ENCODE results near the gene NBEA.

The NBEA gene

DNA sequence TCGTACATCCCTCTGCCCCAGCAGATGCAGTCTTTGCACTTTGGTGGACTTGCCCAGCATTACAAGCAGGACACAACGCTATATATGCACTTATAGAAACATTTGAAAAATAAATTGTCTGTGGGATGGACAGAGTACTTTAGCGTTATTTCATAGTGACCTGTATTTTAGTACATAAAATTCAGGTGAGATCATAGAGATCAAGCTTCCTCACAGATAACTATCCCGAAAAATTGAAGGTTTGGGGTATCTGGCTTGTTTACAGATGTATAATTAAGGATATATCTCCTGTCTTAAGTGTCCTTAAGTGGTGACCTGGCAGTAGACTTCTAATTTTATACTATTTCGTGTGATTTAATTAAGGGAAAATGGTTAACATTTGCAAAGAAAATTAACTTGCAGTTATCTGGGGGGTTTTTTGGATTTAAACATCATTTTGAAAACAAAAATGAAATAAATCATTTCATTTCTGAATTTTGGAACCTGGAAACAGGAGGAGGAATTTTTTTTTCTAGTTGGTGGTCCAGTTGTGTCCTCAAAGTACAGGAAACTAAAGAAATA lies 535.4 kb downstream of the NBEA start:
- no peak for DNase-seq

DNA sequence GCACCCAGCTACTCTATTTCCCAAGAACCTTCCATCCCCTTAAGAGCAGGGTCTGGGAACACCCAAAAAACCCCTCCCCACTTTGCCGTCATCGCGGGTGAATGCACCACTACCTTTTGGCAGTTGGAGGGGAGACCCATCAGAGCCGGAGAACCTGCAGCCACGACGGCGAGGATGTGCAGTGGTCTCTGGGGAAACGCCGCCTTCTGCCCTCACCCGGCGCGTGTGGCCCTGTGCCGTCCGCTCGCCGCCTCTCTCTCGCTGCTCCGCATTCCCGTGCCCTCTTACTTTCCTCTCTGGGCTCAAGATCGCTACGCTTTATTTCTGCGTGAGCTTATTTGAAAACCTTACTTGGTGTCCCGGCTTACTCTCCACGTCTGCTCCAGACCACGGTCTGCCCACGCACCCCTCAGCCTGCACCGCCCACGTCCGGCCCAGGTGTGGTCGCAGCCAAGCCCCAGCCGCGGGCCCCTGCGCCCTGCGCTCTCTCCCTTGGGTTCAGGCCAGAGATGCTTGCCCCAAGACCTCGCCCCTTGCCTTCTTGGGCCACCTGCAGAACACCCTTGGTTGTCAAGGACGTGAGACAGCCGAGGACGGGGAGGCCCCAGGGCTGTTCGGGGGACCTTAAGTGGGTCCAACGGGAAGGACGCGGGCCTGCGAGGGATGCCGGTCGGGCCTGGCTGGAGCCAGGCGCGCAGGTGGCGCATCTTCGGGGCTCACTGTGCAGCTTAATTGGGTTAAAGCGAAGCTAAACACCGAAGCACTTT lies 536.4 kb downstream of the NBEA start:
- DNase-seq: no peak

DNA sequence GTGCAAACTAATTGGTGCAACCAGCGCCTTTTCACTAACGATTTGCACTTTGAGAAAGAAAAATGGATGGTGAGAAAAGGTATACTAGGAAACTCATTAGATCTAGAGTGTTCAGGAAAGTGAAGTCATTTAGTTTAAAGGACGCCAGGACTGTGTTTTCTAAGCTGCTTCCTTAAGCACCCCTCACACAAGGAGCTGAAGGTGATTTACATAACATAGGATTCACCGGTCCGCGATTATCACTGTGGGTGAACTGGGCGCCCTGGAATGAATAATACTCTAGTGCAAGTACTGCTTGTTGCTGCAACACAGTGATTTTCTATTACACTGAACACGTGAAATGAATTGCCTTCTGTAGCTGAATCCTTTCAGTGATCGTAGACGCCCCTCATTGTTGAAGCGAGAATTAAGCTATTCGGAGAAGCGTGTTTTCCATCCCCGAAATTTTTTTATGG lies 537.0 kb downstream of the NBEA start:
- no peak for DNase-seq

DNA sequence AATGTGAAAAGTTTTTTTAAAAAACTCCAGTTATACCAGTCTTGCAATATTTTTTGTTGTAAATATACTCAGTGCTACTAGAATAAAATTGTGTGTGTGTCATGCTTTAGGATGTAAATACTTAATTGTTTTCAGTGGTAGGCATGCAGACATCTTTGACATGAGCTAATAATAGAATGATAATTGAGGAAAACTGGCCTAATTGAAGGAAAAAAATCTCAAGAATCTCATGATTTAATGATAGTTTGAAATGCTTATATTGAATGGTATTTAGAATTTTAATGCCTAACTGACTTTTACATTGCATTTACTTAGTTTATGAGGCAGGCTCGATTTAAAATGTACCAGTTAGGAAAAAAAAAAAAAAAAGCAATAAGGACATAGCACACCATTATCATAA lies 537.6 kb downstream of the NBEA start:
- DNase-seq: no peak

DNA sequence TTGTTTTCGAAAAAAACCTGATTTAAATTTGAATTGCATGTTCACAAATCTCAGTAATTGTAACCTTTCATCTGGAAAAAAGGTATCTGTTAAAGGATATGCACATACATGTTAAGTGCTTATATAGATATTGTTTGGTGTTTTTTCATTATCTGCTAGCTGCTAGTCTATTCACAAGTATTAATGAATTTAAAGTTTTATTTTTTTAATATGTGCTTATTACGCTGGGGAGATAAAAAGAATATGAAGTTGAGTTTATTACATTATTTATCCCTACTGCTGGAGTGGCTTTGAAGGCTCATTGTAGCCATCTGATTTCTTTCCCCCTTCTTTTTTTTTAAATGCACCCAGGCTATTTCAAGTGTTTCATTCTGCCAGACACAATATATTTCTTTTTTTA lies 538.3 kb downstream of the NBEA start:
- DNase-seq: no peak

DNA sequence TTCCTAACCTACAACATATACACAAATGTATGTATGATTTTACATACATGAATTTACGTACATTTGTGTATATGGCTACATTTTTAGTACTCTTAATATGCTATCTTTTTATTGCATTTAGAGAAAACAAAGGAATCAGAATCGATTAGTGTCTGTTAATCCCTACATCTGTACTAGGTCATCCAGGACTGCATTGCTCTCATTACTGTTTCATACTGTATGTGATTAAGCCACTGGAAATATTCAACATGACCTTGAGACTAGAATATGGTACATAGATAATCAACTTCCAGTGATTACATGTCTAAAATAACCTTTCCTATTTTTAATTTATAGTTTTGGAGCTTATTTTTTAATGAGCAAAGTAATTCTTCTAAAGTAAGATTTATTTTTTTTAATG lies 539.7 kb downstream of the NBEA start:
- no peak for DNase-seq

DNA sequence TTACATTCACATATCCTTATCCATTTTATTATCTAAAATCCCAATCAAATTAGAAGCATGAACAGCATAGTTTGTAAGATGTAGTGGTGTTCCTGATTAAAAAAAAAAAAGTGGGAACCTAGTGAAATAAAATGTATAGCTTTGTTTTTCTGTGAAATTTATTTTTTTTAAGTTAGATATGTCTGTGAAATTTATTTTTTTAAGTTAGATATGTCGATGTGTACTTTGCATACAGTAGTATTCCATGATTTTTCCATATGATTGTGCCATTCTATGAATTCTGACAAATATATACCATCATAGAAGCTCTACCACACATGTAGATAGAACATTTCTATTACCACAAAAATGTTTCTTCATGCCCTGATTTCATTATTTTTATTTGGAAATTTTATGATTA lies 540.5 kb downstream of the NBEA start:
- no peak for DNase-seq

DNA sequence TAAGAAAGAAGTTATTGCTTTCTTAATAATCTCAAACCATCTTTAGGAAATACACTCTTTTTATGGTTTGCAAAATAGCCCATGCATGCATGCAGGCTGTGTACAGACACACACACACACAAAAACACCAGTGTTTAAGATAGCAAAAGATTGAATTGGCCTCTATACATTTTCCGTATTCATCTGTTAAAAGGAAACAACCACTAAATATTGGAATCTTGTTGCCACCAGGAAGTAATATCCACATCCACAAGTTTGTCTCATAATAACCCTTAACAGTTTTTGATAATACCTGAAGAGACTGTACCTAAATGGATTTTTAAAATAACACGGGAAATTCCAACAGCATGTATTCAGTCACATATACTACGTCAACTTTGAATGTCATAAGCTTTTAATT lies 541.7 kb downstream of the NBEA start:
- no peak for DNase-seq

DNA sequence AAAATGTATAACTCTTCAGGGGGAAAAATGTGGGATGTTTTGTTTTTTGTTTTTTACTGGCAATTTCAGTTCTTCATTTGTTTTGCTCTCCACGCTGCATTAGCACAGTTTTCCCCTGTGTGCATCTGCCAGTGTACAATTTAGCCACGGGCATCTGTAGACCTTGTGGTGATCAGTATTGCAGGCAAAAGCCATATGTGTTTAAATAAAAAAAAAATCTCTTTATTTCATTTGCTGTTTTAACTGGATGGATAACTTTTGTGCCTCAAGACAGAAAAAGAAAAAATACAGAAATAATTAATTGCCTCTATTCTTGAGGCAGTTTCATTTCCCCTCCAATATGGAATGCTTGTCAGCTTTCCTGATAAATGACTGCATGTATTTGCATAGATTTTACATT lies 542.3 kb downstream of the NBEA start:
- no peak for DNase-seq

DNA sequence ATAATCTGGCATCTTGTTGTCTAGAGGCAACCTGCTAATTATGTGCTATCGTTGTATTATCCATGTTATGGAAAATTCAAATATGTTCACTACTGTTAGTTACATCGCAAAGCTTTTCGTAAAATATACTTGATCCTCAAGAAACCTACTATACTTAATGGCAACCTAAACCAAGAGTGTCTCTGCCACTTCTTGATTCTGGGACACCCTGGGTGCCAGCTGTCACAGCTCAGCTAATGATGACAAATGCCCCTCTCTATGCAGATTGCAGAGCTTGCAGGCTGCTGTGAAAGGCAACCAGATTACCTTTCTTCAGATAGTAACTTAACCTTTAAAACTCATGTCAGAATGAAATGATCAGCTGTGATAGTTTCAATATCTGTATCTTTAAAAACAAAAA lies 543.4 kb downstream of the NBEA start:
- DNase-seq: no peak

DNA sequence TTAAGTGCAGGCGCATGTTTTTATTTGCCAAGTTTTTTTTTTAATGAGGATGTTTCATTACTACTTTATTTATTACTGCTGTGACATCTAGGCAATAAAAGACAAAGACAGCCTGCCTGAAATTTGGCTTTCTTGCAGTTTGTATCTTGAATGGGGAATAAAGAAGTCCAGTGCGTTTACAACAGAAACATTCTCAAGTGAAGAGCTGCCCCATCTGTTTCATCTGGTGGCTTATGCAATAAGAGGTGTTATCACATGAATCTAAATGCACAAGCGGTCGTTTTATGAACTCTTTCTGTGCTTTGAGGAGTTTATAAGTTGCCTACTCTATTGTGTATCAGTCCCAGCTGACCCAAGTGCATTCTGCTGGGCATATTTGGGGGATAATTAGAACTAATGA lies 547.0 kb downstream of the NBEA start:
- DNase-seq: no peak

DNA sequence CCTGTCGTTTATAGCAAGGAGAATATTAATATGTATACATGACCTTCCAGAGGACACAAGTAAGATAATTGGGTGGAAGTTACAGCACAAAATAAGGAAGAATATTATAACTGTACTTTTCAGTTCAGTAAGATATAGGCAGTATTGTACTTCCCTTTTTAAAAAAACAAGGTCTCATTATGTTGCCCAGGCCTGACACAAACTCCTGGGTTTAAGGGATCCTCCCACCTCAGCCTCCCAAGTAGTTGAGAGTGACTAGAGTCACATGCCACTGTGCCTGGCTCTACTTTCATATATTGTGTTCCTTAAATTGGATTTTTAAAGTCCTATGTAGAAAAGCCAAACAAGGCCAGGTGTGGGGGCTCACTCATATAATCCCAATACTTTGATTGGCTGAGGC lies 553.9 kb downstream of the NBEA start:
- DNase-seq: no peak

DNA sequence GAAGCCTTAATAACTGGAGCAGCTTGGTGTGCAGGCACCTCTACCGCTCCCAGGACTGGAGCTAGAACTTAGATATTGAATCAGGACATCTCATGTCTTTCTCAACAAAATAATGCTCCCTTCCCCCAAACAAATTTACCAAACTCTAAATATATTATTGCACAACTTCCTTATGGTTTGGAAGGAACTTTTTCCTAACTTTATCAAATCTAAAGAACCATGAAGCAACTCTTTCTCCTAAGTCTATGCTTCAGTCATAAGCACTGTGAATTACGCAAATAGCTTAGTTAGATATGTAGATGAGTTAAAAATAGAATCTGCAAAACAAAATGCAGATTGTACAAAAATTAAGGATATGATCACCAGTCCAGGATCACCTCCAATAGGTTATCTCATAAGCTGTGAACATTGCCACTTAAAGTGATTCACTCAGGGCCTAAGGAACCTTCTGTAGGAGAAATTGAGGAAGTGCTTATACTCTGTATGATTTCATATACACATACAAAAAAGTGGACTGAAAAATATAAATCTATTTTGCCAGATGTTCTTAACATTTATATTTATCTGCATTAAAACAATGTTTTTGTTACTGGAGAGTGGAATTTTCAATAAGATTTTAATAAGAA lies 554.8 kb downstream of the NBEA start:
- no peak for DNase-seq

DNA sequence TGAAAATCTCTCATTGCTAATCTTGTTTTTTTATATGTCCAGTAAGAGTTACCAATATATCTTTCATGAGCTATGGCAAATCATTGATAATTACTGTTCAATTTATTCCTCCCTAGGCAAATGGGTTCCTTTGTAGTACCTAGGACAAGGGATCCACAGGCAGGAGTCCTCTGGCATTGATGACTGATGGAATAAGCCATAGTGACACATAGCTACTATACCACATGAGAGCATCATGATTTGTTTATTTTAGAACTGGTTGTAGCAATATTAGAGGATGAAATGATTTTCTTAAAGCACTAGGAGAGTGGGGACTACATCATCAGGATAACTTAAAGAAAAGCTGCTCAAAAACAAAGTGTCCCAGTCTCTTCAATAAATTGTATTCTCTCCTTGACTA lies 556.2 kb downstream of the NBEA start:
- no peak for DNase-seq

DNA sequence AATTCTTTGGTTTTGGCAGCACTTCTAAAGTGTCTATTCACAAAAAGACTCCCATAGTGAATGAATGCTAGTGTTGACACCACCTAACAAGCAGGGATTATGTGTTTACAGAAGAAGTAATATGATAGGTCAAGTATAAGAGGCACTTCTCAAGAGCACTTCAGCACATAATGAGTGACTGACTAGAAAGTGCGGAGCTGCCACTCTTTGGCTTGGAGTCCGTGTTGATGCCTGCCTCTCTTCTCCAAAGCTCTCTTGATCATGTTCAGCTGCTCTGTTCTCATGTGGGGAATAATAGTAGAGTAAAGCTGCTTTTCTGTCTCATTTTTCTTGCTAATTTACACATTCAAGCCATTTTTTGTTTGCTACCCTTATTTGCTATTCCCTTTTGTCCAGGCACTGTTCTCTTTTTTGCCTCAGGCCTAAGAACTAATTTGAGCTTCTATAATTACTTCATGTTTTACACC lies 557.2 kb downstream of the NBEA start:
- DNase-seq: peak; percentile 97

DNA sequence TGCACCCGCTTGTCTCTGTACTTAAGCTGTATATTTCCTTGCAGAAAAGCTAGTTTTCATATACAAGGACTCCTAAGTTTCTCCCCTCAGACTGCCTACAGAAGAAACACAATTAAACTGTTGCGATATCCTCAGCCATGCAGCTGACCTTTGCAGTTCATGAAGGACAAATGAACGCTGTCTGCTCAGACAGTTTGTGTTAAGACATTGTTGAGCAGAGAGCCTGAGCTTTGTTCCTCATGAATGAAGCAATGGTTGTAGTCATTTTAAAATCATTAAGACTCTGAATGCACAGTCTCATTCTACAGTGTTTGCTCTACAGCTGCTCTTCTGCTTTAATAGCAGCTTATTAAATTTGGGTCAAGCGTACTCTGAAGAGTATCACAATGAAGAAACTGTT lies 557.6 kb downstream of the NBEA start:
- peak; percentile 91 for DNase-seq

DNA sequence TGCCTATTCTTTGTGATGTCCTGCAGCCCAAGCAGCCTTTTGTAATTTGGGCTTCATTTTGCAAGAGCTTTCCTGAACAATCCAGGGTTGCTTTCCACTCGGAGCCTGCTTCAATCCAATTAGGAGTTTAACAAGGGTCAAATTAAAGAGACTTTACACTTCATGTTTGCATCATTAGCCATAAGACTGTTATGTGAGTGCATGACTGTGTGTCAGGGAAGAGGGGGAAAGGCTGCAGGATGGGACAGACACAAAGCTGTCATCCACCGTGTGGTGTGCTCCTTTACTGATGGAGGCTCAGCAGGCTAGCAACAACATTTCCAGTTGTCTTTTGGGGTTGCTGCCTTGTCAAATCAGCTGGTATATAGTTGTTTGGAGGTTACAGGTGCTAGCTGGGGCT lies 558.1 kb downstream of the NBEA start:
- no peak for DNase-seq

DNA sequence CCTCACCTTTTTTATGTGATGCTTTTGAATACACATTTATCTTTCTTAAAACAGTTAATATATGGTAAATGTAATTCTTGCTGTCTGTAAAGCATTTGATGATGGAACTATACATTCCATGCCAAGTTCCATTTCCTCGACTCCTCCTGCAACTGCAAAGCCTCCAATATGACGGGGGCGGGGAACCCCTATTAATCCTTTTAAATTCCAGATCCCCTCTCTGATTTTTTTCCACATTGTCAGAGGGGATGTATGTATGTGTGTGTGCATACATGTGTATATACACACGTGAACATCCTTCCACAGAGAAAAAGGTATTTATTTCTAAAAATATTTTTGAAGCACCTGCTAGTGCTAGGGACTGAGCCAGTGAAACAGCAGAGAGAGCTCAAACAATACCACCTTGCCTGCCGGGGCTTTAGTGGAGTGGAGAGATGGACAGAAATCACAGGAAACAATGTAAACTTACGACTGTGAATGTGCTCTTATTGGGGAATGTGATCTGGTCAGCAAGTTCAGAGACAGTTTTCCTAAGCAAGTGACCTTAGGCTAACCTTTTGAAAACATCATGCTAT lies 559.7 kb downstream of the NBEA start:
- DNase-seq: no peak

DNA sequence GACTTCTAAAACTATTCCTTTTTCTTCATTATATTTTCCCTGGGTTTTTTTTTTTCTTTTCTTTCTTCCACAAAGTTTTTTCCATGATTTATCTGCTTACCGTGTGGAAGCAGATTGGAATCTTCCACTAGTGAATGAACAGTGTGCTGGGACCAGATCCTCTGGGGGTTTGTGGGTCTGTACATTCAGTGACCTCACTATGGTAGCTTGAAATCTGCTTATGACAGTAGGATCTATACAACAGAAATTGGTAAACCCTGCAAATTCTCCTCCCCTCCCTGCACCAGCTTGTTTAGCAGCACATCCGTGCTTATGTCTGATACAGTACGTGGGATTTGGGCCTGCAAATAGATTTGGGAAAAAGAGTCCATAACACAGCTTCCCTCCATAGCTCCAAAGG lies 560.4 kb downstream of the NBEA start:
- DNase-seq: no peak

DNA sequence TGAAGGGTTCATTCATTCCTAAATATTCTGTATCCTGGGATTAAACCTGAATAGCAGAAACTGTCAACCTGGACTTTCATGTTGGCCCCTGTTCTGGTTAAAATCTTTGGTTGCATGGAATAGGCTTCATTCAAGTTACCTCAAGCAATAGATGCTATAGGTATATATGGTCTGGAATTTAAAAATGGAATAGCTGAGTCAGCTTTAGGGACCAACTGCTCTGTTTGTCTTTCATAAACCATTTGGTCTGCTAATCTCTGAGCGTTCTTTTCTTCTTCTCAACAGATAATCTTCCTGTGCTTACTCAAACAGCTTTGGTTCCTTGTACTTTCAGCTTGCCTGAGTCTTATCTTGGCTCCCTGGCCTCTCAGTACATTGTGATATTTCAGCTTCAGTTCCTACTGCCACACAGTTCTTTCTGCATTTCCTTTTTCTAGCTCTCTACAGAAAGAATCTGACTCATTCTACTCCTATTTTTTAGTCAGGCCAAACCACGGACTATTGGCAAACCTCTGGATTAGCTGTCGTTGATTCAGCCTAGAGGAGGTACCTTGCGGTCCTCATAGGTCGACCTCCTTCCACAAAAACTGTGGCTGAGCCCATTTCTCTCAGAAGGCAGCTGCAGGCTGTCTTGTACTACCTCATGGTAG lies 570.3 kb downstream of the NBEA start:
- no peak for DNase-seq

DNA sequence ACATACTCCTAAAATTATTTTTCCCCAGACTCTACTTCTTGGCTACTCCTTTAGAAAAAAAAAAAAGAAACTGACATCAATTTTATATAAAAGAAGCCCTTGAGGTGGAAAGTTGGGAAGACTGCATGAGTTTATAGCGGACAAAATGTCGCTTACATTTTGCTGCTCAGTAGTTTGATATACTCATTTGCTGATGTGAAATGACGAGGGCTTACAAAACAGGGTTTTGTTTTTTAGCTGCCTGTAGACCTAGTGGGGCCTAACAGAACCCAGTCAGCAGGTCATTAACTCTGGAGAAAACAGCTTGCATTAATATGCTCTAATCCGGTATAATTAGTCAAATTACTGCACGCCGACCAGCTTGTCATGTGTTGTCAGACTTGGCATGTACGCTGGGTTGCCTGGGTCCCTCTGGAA lies 572.0 kb downstream of the NBEA start:
- DNase-seq: no peak

DNA sequence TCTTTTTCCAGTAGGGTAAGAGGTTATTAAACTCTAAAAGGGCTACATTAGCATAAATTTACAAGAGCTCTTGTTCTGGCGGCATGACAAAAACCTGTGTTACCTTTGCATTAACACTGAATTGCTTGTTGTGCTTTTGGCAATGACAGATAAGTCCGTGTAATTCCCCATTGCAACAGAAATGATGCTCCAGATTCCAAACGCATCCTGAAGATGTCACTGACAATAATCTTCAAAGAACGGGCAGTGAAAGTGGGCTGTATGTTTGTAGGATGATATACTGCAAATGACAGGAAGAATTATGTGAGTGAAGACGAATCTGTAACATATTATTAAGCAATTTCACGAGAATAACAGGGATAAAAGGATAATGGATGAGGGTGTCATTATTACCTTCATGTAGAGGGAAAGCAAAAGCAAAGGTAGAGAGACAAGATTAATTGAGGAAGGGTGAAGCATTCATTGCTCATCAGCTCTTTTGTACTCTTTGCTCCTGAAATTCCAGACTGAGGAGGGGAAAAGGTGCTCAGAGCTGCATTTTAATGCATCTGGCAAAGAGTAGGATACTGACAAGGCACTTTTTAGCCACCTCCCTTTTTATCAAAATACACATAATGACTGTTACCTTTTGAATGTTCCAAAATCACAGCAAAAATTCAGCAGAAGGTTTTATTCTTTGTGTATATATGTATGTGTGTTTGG lies 572.9 kb downstream of the NBEA start:
- DNase-seq: peak; percentile 25

Data from NCI-H748 treated with DMSO at 0.1 percent for 48 hours (cell line).